Measurements from ENCODE around the gene INAVA. TPM values are rescaled to one million over a fixed set of nuclear protein-coding genes. Genes with fewer than 3 reads are reported as not detected.

Gene INAVA
- total and polyA plus RNA-seq, 2 of the 13 experiments (the other 11 are each of a cell fraction or from before 2014, with no cell fraction given) = 6.0 to 13.5 TPM

DNA sequence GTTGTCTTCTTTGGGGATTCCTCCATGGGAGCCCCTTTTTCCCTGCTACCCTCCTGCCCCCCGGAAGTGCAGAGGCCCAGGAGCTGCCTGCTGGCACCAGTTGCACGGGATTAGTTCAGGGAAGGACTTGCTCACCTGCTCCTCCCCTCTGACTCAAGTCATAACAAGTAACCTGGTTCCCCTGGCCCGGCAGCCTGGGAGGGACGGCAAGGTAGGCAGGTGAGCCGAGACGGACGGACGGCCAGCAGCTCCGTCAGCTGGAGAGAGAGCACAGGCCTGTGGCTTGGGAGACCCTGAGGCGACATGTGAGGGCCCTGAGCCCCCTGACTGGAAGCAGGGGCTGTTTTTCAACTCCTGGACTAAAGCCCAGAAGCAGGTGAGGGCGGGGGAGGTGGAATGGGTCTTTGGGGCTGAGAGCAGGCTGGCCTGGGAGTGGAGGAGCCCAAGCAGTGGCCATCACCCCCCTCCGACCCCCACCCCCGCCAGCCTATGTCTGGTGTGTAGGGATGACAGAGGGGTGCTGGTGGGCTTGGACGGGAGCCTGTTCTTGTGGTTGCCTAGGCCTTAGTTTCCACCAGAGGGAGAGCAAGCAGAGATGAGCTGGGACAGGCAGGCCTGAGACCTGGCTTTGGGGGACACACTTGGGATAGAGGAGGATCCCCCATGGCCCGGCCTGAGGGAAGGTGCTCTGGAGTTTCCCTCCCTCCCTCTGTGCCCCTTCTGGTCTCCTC lies at the start of gene INAVA (continued):
- TF ChIP-seq, protein P1, sequence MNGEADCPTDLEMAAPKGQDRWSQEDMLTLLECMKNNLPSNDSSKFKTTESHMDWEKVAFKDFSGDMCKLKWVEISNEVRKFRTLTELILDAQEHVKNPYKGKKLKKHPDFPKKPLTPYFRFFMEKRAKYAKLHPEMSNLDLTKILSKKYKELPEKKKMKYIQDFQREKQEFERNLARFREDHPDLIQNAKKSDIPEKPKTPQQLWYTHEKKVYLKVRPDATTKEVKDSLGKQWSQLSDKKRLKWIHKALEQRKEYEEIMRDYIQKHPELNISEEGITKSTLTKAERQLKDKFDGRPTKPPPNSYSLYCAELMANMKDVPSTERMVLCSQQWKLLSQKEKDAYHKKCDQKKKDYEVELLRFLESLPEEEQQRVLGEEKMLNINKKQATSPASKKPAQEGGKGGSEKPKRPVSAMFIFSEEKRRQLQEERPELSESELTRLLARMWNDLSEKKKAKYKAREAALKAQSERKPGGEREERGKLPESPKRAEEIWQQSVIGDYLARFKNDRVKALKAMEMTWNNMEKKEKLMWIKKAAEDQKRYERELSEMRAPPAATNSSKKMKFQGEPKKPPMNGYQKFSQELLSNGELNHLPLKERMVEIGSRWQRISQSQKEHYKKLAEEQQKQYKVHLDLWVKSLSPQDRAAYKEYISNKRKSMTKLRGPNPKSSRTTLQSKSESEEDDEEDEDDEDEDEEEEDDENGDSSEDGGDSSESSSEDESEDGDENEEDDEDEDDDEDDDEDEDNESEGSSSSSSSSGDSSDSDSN (CRISPR knock-in tag; IDR thresholded peaks at IDR 0.05) = peak; percentile 38
- TF ChIP-seq TAF1 (CRISPR knock-in tag; IDR thresholded peaks at IDR 0.05) (0 out of 2 replicates have a peak, but pooled peaks have one; percentile 14), CCDC6 (CRISPR knock-in tag; IDR thresholded peaks at IDR 0.05) (no peak), ZSCAN22 (CRISPR knock-in tag; IDR thresholded peaks at IDR 0.05) (no peak), ZNF768 (CRISPR knock-in tag; IDR thresholded peaks at IDR 0.05) (0 out of 2 replicates have a peak, but pooled peaks have one; percentile 10), MBD4 (IDR thresholded peaks at IDR 0.05; ENCODE audit: borderline replicate concordance, low read length) (no peak), YEATS2 (CRISPR knock-in tag; IDR thresholded peaks at IDR 0.05; ENCODE audit: borderline replicate concordance) (no peak), ZNF263 (CRISPR knock-in tag; IDR thresholded peaks at IDR 0.05) (peak; percentile 52), ZNF264 (CRISPR knock-in tag; IDR thresholded peaks at IDR 0.05) (0 out of 2 replicates have a peak, but pooled peaks have one; percentile 32)
- TF ChIP-seq, protein P2, sequence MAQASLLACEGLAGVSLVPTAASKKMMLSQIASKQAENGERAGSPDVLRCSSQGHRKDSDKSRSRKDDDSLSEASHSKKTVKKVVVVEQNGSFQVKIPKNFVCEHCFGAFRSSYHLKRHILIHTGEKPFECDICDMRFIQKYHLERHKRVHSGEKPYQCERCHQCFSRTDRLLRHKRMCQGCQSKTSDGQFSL (CRISPR knock-in tag; IDR thresholded peaks at IDR 0.05) = 0 out of 2 replicates have a peak, but pooled peaks have one; percentile 21
- TF ChIP-seq, protein P3, sequence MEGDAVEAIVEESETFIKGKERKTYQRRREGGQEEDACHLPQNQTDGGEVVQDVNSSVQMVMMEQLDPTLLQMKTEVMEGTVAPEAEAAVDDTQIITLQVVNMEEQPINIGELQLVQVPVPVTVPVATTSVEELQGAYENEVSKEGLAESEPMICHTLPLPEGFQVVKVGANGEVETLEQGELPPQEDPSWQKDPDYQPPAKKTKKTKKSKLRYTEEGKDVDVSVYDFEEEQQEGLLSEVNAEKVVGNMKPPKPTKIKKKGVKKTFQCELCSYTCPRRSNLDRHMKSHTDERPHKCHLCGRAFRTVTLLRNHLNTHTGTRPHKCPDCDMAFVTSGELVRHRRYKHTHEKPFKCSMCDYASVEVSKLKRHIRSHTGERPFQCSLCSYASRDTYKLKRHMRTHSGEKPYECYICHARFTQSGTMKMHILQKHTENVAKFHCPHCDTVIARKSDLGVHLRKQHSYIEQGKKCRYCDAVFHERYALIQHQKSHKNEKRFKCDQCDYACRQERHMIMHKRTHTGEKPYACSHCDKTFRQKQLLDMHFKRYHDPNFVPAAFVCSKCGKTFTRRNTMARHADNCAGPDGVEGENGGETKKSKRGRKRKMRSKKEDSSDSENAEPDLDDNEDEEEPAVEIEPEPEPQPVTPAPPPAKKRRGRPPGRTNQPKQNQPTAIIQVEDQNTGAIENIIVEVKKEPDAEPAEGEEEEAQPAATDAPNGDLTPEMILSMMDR (CRISPR knock-in tag; IDR thresholded peaks at IDR 0.05) = peak; percentile 36
- TF ChIP-seq, protein P4, sequence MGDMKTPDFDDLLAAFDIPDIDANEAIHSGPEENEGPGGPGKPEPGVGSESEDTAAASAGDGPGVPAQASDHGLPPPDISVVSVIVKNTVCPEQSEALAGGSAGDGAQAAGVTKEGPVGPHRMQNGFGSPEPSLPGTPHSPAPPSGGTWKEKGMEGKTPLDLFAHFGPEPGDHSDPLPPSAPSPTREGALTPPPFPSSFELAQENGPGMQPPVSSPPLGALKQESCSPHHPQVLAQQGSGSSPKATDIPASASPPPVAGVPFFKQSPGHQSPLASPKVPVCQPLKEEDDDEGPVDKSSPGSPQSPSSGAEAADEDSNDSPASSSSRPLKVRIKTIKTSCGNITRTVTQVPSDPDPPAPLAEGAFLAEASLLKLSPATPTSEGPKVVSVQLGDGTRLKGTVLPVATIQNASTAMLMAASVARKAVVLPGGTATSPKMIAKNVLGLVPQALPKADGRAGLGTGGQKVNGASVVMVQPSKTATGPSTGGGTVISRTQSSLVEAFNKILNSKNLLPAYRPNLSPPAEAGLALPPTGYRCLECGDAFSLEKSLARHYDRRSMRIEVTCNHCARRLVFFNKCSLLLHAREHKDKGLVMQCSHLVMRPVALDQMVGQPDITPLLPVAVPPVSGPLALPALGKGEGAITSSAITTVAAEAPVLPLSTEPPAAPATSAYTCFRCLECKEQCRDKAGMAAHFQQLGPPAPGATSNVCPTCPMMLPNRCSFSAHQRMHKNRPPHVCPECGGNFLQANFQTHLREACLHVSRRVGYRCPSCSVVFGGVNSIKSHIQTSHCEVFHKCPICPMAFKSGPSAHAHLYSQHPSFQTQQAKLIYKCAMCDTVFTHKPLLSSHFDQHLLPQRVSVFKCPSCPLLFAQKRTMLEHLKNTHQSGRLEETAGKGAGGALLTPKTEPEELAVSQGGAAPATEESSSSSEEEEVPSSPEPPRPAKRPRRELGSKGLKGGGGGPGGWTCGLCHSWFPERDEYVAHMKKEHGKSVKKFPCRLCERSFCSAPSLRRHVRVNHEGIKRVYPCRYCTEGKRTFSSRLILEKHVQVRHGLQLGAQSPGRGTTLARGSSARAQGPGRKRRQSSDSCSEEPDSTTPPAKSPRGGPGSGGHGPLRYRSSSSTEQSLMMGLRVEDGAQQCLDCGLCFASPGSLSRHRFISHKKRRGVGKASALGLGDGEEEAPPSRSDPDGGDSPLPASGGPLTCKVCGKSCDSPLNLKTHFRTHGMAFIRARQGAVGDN (CRISPR knock-in tag; IDR thresholded peaks at IDR 0.05) = peak; percentile 64
- TF ChIP-seq, protein P5, sequence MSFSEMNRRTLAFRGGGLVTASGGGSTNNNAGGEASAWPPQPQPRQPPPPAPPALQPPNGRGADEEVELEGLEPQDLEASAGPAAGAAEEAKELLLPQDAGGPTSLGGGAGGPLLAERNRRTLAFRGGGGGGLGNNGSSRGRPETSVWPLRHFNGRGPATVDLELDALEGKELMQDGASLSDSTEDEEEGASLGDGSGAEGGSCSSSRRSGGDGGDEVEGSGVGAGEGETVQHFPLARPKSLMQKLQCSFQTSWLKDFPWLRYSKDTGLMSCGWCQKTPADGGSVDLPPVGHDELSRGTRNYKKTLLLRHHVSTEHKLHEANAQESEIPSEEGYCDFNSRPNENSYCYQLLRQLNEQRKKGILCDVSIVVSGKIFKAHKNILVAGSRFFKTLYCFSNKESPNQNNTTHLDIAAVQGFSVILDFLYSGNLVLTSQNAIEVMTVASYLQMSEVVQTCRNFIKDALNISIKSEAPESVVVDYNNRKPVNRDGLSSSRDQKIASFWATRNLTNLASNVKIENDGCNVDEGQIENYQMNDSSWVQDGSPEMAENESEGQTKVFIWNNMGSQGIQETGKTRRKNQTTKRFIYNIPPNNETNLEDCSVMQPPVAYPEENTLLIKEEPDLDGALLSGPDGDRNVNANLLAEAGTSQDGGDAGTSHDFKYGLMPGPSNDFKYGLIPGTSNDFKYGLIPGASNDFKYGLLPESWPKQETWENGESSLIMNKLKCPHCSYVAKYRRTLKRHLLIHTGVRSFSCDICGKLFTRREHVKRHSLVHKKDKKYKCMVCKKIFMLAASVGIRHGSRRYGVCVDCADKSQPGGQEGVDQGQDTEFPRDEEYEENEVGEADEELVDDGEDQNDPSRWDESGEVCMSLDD (CRISPR knock-in tag; IDR thresholded peaks at IDR 0.05; ENCODE audit: borderline replicate concordance) = peak; percentile 59; the same call in 1 of the 2 replicates
- TF ChIP-seq, protein P6, sequence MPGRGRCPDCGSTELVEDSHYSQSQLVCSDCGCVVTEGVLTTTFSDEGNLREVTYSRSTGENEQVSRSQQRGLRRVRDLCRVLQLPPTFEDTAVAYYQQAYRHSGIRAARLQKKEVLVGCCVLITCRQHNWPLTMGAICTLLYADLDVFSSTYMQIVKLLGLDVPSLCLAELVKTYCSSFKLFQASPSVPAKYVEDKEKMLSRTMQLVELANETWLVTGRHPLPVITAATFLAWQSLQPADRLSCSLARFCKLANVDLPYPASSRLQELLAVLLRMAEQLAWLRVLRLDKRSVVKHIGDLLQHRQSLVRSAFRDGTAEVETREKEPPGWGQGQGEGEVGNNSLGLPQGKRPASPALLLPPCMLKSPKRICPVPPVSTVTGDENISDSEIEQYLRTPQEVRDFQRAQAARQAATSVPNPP (CRISPR knock-in tag; IDR thresholded peaks at IDR 0.05) = no peak
